GM12878 (cell line): ENCODE results near the gene ADGRF4. TPM values are rescaled to one million over a fixed set of nuclear protein-coding genes. Genes with fewer than 3 reads are reported as not detected.

Source experiments
- ATAC-seq: fragments of 200-7000 bp; cut with Tn5 transposase; 3 replicates; pipeline ENCODE4 v1.9.1; 2020; ENCODE audit warnings: mild to moderate bottlenecking, moderate library complexity
- BruUV-seq: library from RNA; stranded (reverse); fragments of 400-500 nt; replicated peaks from 2 replicates; lab custom pipeline; 2021; lab: Mats Ljungman, UMichigan
- CTCF ChIA-PET: fragments of 300-600 bp; sonication (Branson Sonifier 250); formaldehyde crosslinking; extraction: SDS; loops from one replicate; lab custom pipeline; 2021; ENCODE audit warnings: inconsistent platforms; lab: Yijun Ruan, JAX
- POLR2A ChIA-PET: fragments of 350-600 bp; formaldehyde crosslinking; extraction: SDS; loops from one replicate; lab custom pipeline; 2021; ENCODE audit warnings: inconsistent platforms; lab: Charles Lee
- RAD21 ChIA-PET: fragments of 300-600 bp; sonication (Branson Sonifier 250); formaldehyde crosslinking; loops from one replicate; lab custom pipeline; 2023; ENCODE audit warnings: antibody characterized with exemption; ENCODE audit not compliant: unreplicated experiment; lab: Charles Lee
- SMC1A ChIA-PET: fragments of 300-600 bp; sonication (Branson Sonifier 250); formaldehyde crosslinking; loops from one replicate; lab custom pipeline; 2023; ENCODE audit not compliant: unreplicated experiment, uncharacterized antibody; lab: Charles Lee
- DNase-seq: peaks from one replicate; pipeline ENCODE4 v3.0.0-alpha.2; 2011; ENCODE audit warnings: low read depth, low spot score
- FAIRE-seq: peaks from 3 replicates; lab custom pipeline; 2011; peaks lifted over from hg19 to GRCh38; lab: Jason Lieb, UNC
- H2AFZ ChIP-seq: 2 replicates; pipeline ENCODE4 v1.6.0; 2011; ENCODE audit warnings: low read depth, low read length, control low read depth; ENCODE audit not compliant: control insufficient read depth
- H3K27ac ChIP-seq: 2 replicates; pipeline ENCODE4 v1.5.1; 2011; ENCODE audit warnings: control low read depth; ENCODE audit not compliant: control insufficient read depth, insufficient read depth
- H3K27me3 ChIP-seq, 2 experiments: replicated peaks in 1 of 2; 2 replicates each; pipeline versions ENCODE4 v1.6.0 to v1.6.1; 2011; ENCODE audit warnings: low read length in 1 of 2; ENCODE audit not compliant: control insufficient read depth in 2 of 2, insufficient read depth in 2 of 2
- H3K36me3 ChIP-seq, 2 experiments: 2 replicates each; pipeline ENCODE4 v1.5.1; 2011; ENCODE audit warnings: low read length in 1 of 2; ENCODE audit not compliant: control insufficient read depth in 2 of 2, insufficient read depth in 2 of 2
- H3K4me1 ChIP-seq: 2 replicates; pipeline ENCODE4 v1.6.1; 2011; ENCODE audit warnings: mild to moderate bottlenecking, low read length, moderate library complexity, mixed read lengths; ENCODE audit not compliant: control insufficient read depth, insufficient read depth
- H3K4me2 ChIP-seq: 2 replicates; pipeline ENCODE4 v1.6.0; 2011; ENCODE audit warnings: control low read depth; ENCODE audit not compliant: control insufficient read depth, insufficient read depth
- H3K4me3 ChIP-seq: fragments of 200-600 bp; sonication (generic); 2 replicates; pipeline ENCODE4 v1.5.1; 2016
- H3K79me2 ChIP-seq: 2 replicates; pipeline ENCODE4 v1.6.0; 2011; ENCODE audit warnings: low read length; ENCODE audit not compliant: control insufficient read depth, insufficient read depth
- H3K9ac ChIP-seq: 2 replicates; pipeline ENCODE4 v1.8.0; 2011; ENCODE audit warnings: low read length, control low read depth, mixed read lengths; ENCODE audit not compliant: control insufficient read depth, insufficient read depth
- H3K9me3 ChIP-seq: replicated peaks from 3 replicates; pipeline ENCODE4 v1.5.1; 2011; ENCODE audit warnings: mild to moderate bottlenecking, low read length; ENCODE audit not compliant: control insufficient read depth, insufficient read depth
- H4K20me1 ChIP-seq: 2 replicates; pipeline ENCODE4 v1.6.0; 2011; ENCODE audit not compliant: control insufficient read depth, insufficient read depth
- ASH2L ChIP-seq: fragments of 300-600, 200-600 bp; sonication (generic); IDR thresholded peaks from 2 replicates; pipeline ENCODE4 v1.6.1; 2017; ENCODE audit warnings: low read depth, mild to moderate bottlenecking, borderline replicate concordance
- ATF7 ChIP-seq: fragments of 450-650 bp; IDR thresholded peaks from 2 replicates; pipeline ENCODE4 v1.6.1; 2016; ENCODE audit warnings: low read depth, mild to moderate bottlenecking
- BHLHE40 ChIP-seq, 2 experiments: fragments of 450-650 bp in 1 of 2; IDR thresholded peaks; 2 replicates each; pipeline ENCODE4 v1.6.1; 2011 to 2017; ENCODE audit warnings: low read depth in 2 of 2, borderline replicate concordance in 1 of 2, improper control_type of control experiment in 1 of 2, low read length in 1 of 2, mild to moderate bottlenecking in 1 of 2
- CEBPB ChIP-seq, 2 experiments: fragments of 150-350 bp in 1 of 2; IDR thresholded peaks; 2 replicates each; pipeline ENCODE4 v1.6.1; 2012 to 2014; ENCODE audit warnings: low read depth in 2 of 2, low read length in 2 of 2, borderline replicate concordance in 1 of 2, inconsistent platforms in 1 of 2
- CHD1 ChIP-seq: IDR thresholded peaks from 2 replicates; pipeline ENCODE4 v1.6.1; 2012; ENCODE audit warnings: low read depth, low read length, improper control_type of control experiment
- CREM ChIP-seq: IDR thresholded peaks from 2 replicates; pipeline ENCODE4 v1.6.1; 2014; ENCODE audit warnings: antibody characterized with exemption, low read depth
- DPF2 ChIP-seq: fragments of 450-650 bp; IDR thresholded peaks from 2 replicates; pipeline ENCODE4 v1.6.1; 2017; ENCODE audit warnings: mild to moderate bottlenecking
- FOXM1 ChIP-seq: IDR thresholded peaks from 2 replicates; pipeline ENCODE4 v1.6.1; 2012; ENCODE audit warnings: low read depth, mild to moderate bottlenecking, inconsistent platforms, low read length, moderate library complexity
- MTA3 ChIP-seq: IDR thresholded peaks from 2 replicates; pipeline ENCODE4 v1.6.1; 2012; ENCODE audit warnings: low read length, inconsistent platforms, borderline replicate concordance
- NRF1 ChIP-seq: conservative IDR thresholded peaks from 2 replicates; pipeline ENCODE4 v1.6.1; 2011; ENCODE audit warnings: mild to moderate bottlenecking, low read depth, low read length, improper control_type of control experiment
- RAD21 ChIP-seq: IDR thresholded peaks from 2 replicates; pipeline ENCODE4 v1.6.1; 2011; ENCODE audit warnings: mild to moderate bottlenecking, low read depth, low read length, moderate library complexity; ENCODE audit not compliant: insufficient read depth
- RUNX3 ChIP-seq: IDR thresholded peaks from 2 replicates; pipeline ENCODE4 v1.6.1; 2012; ENCODE audit warnings: low read length, inconsistent platforms
- STAT3 ChIP-seq: IDR thresholded peaks from 2 replicates; pipeline ENCODE4 v1.6.1; 2011; ENCODE audit warnings: low read depth, low read length, improper control_type of control experiment
- TAF1 ChIP-seq: IDR thresholded peaks from 2 replicates; pipeline ENCODE4 v1.6.1; 2011; ENCODE audit warnings: mild to moderate bottlenecking, low read depth, low read length, borderline replicate concordance
- TCF12 ChIP-seq: IDR thresholded peaks from 2 replicates; pipeline ENCODE4 v1.6.1; 2011; ENCODE audit warnings: low read depth, mild to moderate bottlenecking, low read length
- TCF3 ChIP-seq: IDR thresholded peaks from 2 replicates; pipeline ENCODE4 v1.6.1; 2012; ENCODE audit warnings: low read depth, mild to moderate bottlenecking, low read length, borderline replicate concordance; ENCODE audit not compliant: insufficient read depth
- WGBS: methylation state at CpG from one replicate; pipeline ENCODE4 v1.1.6; 2016; ENCODE audit warnings: low lambda C conversion rate; ENCODE audit not compliant: insufficient replicate concordance, insufficient coverage; ENCODE audit errors: missing lambda C conversion rate; 5-methylcytosine and 5-hydroxymethylcytosine counted together
- in situ Hi-C: fragments of 300-500 bp; cut with MboI; formaldehyde crosslinking; loops from 9 replicates; pipeline ENCODE4 v1.14.3; 2018; ENCODE audit warnings: mixed read lengths
- intact Hi-C: fragments of 100-400 bp; cut with micrococcal nuclease; formaldehyde crosslinking; loops from one replicate; pipeline ENCODE4 v1.14.2; 2022; ENCODE audit not compliant: unreplicated experiment
- polyA plus RNA-seq, 11 experiments: library from polyadenylated mRNA; depleted of rRNA in 4 of 11; unstranded in 6 of 11; stranded (reverse) in 5 of 11; fragments of >200 nt; fragmentation: Nextera tagmentation in 4 of 11; fragmentation: Illumina TruSeq in 1 of 11; extraction: Ambion mirVana in 4 of 11; extraction: Trizol in 1 of 11; gene quantifications; 1 replicate in 1 of 11; 2 replicates in 10 of 11; pipeline versions ENCODE4 v1.2.1 to v1.2.3, GENCODE V29; 2011 to 2016; ENCODE audit warnings: inconsistent platforms in 2 of 11, missing spikeins in 2 of 11, low read depth in 1 of 11
- total RNA-seq, 4 experiments: library from RNA; depleted of rRNA in 3 of 4; stranded (reverse); fragments of >200 nt in 3 of 4; fragmentation: Illumina TruSeq in 1 of 4; extraction: Trizol in 1 of 4; gene quantifications; 2 replicates each; pipeline versions ENCODE4 v1.2.1 to v1.2.3, GENCODE V29; 2013 to 2021
- TF ChIP-seq, protein P1 (sequence below): IDR thresholded peaks from 2 replicates; pipeline ENCODE4 v1.6.1; 2011; ENCODE audit warnings: borderline replicate concordance, low read depth, mild to moderate bottlenecking, moderate library complexity, mixed read lengths, low read length; ENCODE audit not compliant: insufficient read depth; ENCODE audit errors: extremely low read length

The ADGRF4 gene
- total and polyA plus RNA-seq, 10 of the 15 experiments (the other 5 are each of a cell fraction or from before 2014, with no cell fraction given), result 0.04 to 0.12 (median 0.06) TPM; not detected in 5

DNA sequence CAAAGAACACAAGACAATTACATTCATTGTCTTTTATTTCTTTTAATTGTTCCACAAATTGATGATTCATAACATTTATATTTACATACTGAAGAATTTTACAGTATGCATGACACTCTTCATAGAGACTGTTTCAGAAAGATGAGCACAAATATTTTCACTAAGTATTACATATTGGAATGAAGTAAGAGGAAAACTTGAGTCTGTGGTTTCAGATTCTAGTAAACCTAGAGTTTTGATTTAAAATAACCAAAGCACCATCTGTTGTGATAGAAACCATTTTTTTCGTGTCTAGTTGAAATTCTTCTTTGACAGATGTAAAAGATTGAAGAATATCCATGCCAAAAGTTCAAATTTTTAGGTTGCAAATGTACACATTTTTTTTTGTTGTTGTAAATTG, 51.4 kb downstream of the ADGRF4 start:
- Histone ChIP-seq H3K4me1 (no peaks in the 10 kb centered on the region), H3K4me2 (no peak overlapping the region), H3K9ac (no peak overlapping the region), H3K27ac (no peak overlapping the region), H2AFZ (no peak overlapping the region), H3K9me3 (no peaks in the 10 kb centered on the region), H3K27me3 (no peaks in the 10 kb centered on the region), H3K36me3 (no peaks in the 10 kb centered on the region), H3K4me3 (no peak overlapping the region), H3K79me2 (no peaks in the 10 kb centered on the region), H4K20me1 (no peaks in the 10 kb centered on the region)
- CTCF ChIA-PET, result interaction anchor here (1.5 to 1.7 kb wide), 2 partner anchors 15 to 30 kb away, joined by 4 to 5 read pairs; no protein-coding TSS in a partner anchor
- no peak for ATAC-seq
- DNase-seq, result no peak
- intact Hi-C loops (no loop called here), in situ Hi-C loops (no loop called here)
- RAD21 ChIA-PET, result no interaction called here
- TF ChIP-seq CEBPB (IDR thresholded peaks at IDR 0.05; ENCODE audit: borderline replicate concordance in 1 of 2, low read depth in 2 of 2, low read length in 2 of 2) (no peak), CREM (0 out of 2 replicates have a peak, but pooled peaks have one; percentile 20), RUNX3 (peak; percentile 41; the same call in 1 of the 2 replicates), TAF1 (no peak), NRF1 (no peak), MTA3 (no peak), FOXM1 (peak; percentile 37; the same call in 1 of the 2 replicates)
- FAIRE-seq, result peak; percentile 47
- 0% methylated on average over 1 of the region's 1 CpG for WGBS
- BruUV-seq, result no TSS peak
- POLR2A ChIA-PET, result no interaction called here
- SMC1A ChIA-PET, result interaction anchor here (2.2 kb wide), 1 partner anchor 118 kb away, joined by 7 read pairs; no protein-coding TSS in a partner anchor

DNA sequence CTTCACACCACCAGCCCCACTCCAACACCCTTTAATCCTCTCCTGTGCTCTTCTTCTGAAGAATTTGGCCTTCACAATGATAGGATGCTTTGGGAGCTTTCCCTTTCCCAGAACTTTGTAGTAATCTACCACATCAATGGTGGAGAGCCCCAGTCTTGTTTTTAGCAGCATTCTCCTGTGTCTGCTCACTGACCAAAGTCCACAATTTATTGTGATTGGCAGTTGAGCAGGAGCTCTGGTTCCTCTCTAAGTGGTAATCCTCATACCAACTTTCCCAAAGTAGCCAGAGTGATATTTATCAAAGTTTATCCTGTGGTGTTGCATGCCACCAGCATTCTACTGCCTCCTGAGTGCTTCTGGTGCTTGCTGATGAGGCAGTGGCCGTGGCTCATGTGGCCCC, 54.4 kb downstream of the ADGRF4 start:
- no TSS peak for BruUV-seq
- CTCF ChIA-PET, result no interaction called here
- WGBS, result 5% methylated on average over 1 of the region's 1 CpG
- Histone ChIP-seq H3K27ac (no peak overlapping the region), H3K4me2 (no peak overlapping the region), H3K27me3 (no peaks in the 10 kb centered on the region), H3K4me1 (no peaks in the 10 kb centered on the region), H3K79me2 (no peaks in the 10 kb centered on the region), H4K20me1 (no peaks in the 10 kb centered on the region), H3K9ac (no peak overlapping the region), H3K9me3 (no peaks in the 10 kb centered on the region), H3K36me3 (no peaks in the 10 kb centered on the region), H2AFZ (no peak overlapping the region), H3K4me3 (no peak overlapping the region)
- in situ Hi-C loops (no loop called here), intact Hi-C loops (no loop called here)
- DNase-seq (no peak), ATAC-seq (no peak), FAIRE-seq (no peak)
- RAD21 ChIA-PET, result interaction anchor here (1.2 kb wide), 1 partner anchor 19 kb away, joined by 3 read pairs; no protein-coding TSS in a partner anchor
- POLR2A ChIA-PET, result no interaction called here
- SMC1A ChIA-PET, result interaction anchor here (1.9 kb wide), 1 partner anchor 11 kb away, joined by 4 read pairs; no protein-coding TSS in a partner anchor
- TF ChIP-seq TCF12, result no peak
- TF ChIP-seq TCF3, result no peak
- TF ChIP-seq DPF2, result no peak
- TF ChIP-seq, protein P1, sequence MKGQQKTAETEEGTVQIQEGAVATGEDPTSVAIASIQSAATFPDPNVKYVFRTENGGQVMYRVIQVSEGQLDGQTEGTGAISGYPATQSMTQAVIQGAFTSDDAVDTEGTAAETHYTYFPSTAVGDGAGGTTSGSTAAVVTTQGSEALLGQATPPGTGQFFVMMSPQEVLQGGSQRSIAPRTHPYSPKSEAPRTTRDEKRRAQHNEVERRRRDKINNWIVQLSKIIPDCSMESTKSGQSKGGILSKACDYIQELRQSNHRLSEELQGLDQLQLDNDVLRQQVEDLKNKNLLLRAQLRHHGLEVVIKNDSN, result no peak
- no peak for TF ChIP-seq BHLHE40 (IDR thresholded peaks at IDR 0.05; ENCODE audit: borderline replicate concordance in 1 of 2, low read depth in 2 of 2, low read length in 1 of 2)
- TF ChIP-seq ATF7, result no peak
- TF ChIP-seq STAT3, result no peak
- TF ChIP-seq ASH2L, result no peak
- TF ChIP-seq CHD1, result no peak
- TF ChIP-seq RAD21, result no peak
